DND-41 (cell line): ENCODE results near the gene LPIN1.

Experiments
- ATAC-seq: fragments of 200-7000 bp; cut with Tn5 transposase; 3 replicates; pipeline ENCODE4 v1.9.1; 2021; ENCODE audit warnings: low read depth; ENCODE audit not compliant: insufficient read depth
- DNase-seq: peaks from one replicate; pipeline ENCODE4 v3.0.0-alpha.2; 2020
- H2AFZ ChIP-seq: 2 replicates; pipeline ENCODE4 v1.6.0; 2012; ENCODE audit warnings: low read depth, low read length
- H3K27ac ChIP-seq: 2 replicates; pipeline ENCODE4 v1.5.1; 2012; ENCODE audit warnings: low read length, inconsistent platforms
- H3K27me3 ChIP-seq: fragments of 200-600 bp; sonication (generic); 2 replicates; pipeline ENCODE4 v1.6.0; 2012; ENCODE audit warnings: low read length, mild to moderate bottlenecking, inconsistent platforms; ENCODE audit not compliant: insufficient read depth, poor library complexity
- H3K36me3 ChIP-seq: 2 replicates; pipeline ENCODE4 v1.5.1; 2012; ENCODE audit warnings: low read length, inconsistent platforms; ENCODE audit not compliant: insufficient read depth
- H3K4me1 ChIP-seq: 2 replicates; pipeline ENCODE4 v1.5.1; 2012; ENCODE audit warnings: mild to moderate bottlenecking, low read length; ENCODE audit not compliant: insufficient read depth
- H3K4me2 ChIP-seq: 2 replicates; pipeline ENCODE4 v1.6.0; 2012; ENCODE audit warnings: mild to moderate bottlenecking, moderate library complexity, low read length, inconsistent platforms; ENCODE audit not compliant: insufficient read depth
- H3K4me3 ChIP-seq, 2 experiments: fragments of 200-600 bp in 1 of 2; shearing (Covaris generic) in 1 of 2; 2 replicates each; pipeline ENCODE4 v1.5.1; 2012 to 2016; ENCODE audit warnings: inconsistent platforms in 2 of 2, low read length in 2 of 2, mild to moderate bottlenecking in 2 of 2, low read depth in 1 of 2, moderate library complexity in 1 of 2
- H3K79me2 ChIP-seq: 2 replicates; pipeline ENCODE4 v1.6.0; 2012; ENCODE audit warnings: low read length, inconsistent platforms; ENCODE audit not compliant: insufficient read depth
- H3K9ac ChIP-seq: 2 replicates; pipeline ENCODE4 v1.6.0; 2012; ENCODE audit warnings: low read depth, mild to moderate bottlenecking, inconsistent platforms, low read length, moderate library complexity
- H3K9me3 ChIP-seq: 2 replicates; pipeline ENCODE4 v1.5.1; 2012; ENCODE audit warnings: low read length, moderate library complexity, mild to moderate bottlenecking, inconsistent platforms; ENCODE audit not compliant: insufficient read depth, severe bottlenecking
- H4K20me1 ChIP-seq: 2 replicates; pipeline ENCODE4 v1.6.0; 2012; ENCODE audit warnings: low read length; ENCODE audit not compliant: insufficient read depth
- EZH2 ChIP-seq: IDR thresholded peaks from 3 replicates; pipeline ENCODE4 v1.6.1; 2012; ENCODE audit warnings: borderline replicate concordance, low read depth, mild to moderate bottlenecking, moderate library complexity, low read length, inconsistent platforms; ENCODE audit not compliant: severe bottlenecking
- TF ChIP-seq, protein P1 (sequence below): IDR thresholded peaks from 2 replicates; pipeline ENCODE4 v1.5.1; 2012; ENCODE audit warnings: borderline replicate concordance, low read length, moderate library complexity, mild to moderate bottlenecking; ENCODE audit not compliant: poor library complexity, severe bottlenecking; ENCODE audit errors: extremely low read depth

The LPIN1 gene

DNA sequence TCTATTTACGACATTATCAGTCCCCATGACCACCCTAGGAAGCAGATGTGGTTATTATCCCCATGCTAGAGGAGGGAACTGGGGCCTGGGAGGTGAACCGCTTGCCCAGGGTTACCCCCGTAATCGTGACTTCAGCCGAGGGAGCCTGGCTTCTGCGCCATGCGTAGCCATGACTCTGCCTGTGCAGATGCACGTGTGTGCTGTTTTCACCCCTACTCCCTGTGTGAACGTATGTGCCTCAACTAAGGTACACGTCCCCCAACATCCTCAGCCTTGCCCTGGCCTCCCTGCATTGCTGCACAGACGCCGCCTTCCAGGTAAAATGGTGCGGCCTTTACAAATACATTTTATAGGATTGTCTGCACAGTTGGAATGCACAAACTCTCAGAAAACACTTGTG is 40.2 kb downstream of the LPIN1 start:
- Histone ChIP-seq H3K27ac (no peak overlapping the region), H3K4me1 (no peaks in the 10 kb centered on the region), H3K36me3 (peaks cover 91% of the 10 kb centered on the region), H3K79me2 (no peaks in the 10 kb centered on the region), H4K20me1 (no peaks in the 10 kb centered on the region), H3K9me3 (peaks cover 2% of the 10 kb centered on the region), H2AFZ (no peak overlapping the region), H3K9ac (no peak overlapping the region), H3K27me3 (no peaks in the 10 kb centered on the region), H3K4me3 (no peak overlapping the region), H3K4me2 (no peak overlapping the region)
- no peak for TF ChIP-seq EZH2
- TF ChIP-seq, protein P1, sequence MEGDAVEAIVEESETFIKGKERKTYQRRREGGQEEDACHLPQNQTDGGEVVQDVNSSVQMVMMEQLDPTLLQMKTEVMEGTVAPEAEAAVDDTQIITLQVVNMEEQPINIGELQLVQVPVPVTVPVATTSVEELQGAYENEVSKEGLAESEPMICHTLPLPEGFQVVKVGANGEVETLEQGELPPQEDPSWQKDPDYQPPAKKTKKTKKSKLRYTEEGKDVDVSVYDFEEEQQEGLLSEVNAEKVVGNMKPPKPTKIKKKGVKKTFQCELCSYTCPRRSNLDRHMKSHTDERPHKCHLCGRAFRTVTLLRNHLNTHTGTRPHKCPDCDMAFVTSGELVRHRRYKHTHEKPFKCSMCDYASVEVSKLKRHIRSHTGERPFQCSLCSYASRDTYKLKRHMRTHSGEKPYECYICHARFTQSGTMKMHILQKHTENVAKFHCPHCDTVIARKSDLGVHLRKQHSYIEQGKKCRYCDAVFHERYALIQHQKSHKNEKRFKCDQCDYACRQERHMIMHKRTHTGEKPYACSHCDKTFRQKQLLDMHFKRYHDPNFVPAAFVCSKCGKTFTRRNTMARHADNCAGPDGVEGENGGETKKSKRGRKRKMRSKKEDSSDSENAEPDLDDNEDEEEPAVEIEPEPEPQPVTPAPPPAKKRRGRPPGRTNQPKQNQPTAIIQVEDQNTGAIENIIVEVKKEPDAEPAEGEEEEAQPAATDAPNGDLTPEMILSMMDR, result no peak
- DNase-seq, result no peak
- no peak for ATAC-seq

- no peak overlapping the region for H2AFZ ChIP-seq
- peaks cover 2% of the 10 kb centered on the region for H3K9me3 ChIP-seq
- no peak for DNase-seq
- H3K4me1 ChIP-seq, result no peaks in the 10 kb centered on the region
- TF ChIP-seq, protein P1, result no peak
- TF ChIP-seq EZH2, result no peak
- H4K20me1 ChIP-seq, result no peaks in the 10 kb centered on the region
- peaks cover 91% of the 10 kb centered on the region for H3K36me3 ChIP-seq
- H3K27ac ChIP-seq, result no peak overlapping the region
- H3K9ac ChIP-seq, result no peak overlapping the region
- H3K27me3 ChIP-seq, result no peaks in the 10 kb centered on the region
- no peak for ATAC-seq
- H3K4me2 ChIP-seq, result no peak overlapping the region
- H3K79me2 ChIP-seq, result no peaks in the 10 kb centered on the region
- H3K4me3 ChIP-seq, result no peak overlapping the region
Measured at GRCh38 chr2:11787991-11788390, 41.6 kb downstream of the LPIN1 start.

- DNase-seq (no peak), ATAC-seq (no peak)
- H3K4me2 ChIP-seq, result no peak overlapping the region
- no peak overlapping the region for H3K27ac ChIP-seq
- no peak overlapping the region for H2AFZ ChIP-seq
- no peaks in the 10 kb centered on the region for H3K79me2 ChIP-seq
- H3K9ac ChIP-seq, result no peak overlapping the region
- peaks cover 91% of the 10 kb centered on the region for H3K36me3 ChIP-seq
- H3K4me1 ChIP-seq, result no peaks in the 10 kb centered on the region
- TF ChIP-seq EZH2, result no peak
- TF ChIP-seq, protein P1, result no peak
- H3K9me3 ChIP-seq, result peaks cover 2% of the 10 kb centered on the region
- no peak overlapping the region for H3K4me3 ChIP-seq
- no peaks in the 10 kb centered on the region for H4K20me1 ChIP-seq
- no peaks in the 10 kb centered on the region for H3K27me3 ChIP-seq
Measured at GRCh38 chr2:11788461-11789124, 42.2 kb downstream of the LPIN1 start.

GRCh38 chr2:11789243-11789642 is 42.8 kb downstream of the LPIN1 start:
- no peak overlapping the region for H3K27ac ChIP-seq
- ATAC-seq, result no peak
- H3K27me3 ChIP-seq, result no peaks in the 10 kb centered on the region
- H2AFZ ChIP-seq, result no peak overlapping the region
- H3K9me3 ChIP-seq, result peaks cover 2% of the 10 kb centered on the region
- no peaks in the 10 kb centered on the region for H3K79me2 ChIP-seq
- H3K4me1 ChIP-seq, result no peaks in the 10 kb centered on the region
- no peaks in the 10 kb centered on the region for H4K20me1 ChIP-seq
- TF ChIP-seq EZH2, result no peak
- TF ChIP-seq, protein P1, result no peak
- no peak overlapping the region for H3K9ac ChIP-seq
- H3K4me3 ChIP-seq, result no peak overlapping the region
- H3K4me2 ChIP-seq, result no peak overlapping the region
- H3K36me3 ChIP-seq, result peaks cover 88% of the 10 kb centered on the region
- no peak for DNase-seq
